ENCODE results near the gene PHOSPHO1.

GRCh38 chr17:49219987-49220386 lies 10.6 kb downstream of the PHOSPHO1 start:
- TF ChIP-seq CTCF (IDR thresholded peaks at IDR 0.05), result no peak
- no peak for TF ChIP-seq POLR2A (IDR thresholded peaks at IDR 0.05)

All from prostate gland (tissue), 2 donors.